PC-3 (cell line): ENCODE measurements around the gene CBX5.
"Not testable (repeated sequence)": the region's sequence is repeated elsewhere in the genome, so short reads cannot be mapped to it uniquely, and the experiment has no call there.

ENCODE experiments used
- EZH2 ChIP-seq: fragments of 300-600 bp; sonication (generic); IDR thresholded peaks from one replicate; pipeline ENCODE4 v1.6.1; 2017; ENCODE audit warnings: antibody characterized with exemption, mild to moderate bottlenecking, low read length; ENCODE audit not compliant: unreplicated experiment
- TF ChIP-seq, protein P1 (sequence below): fragments of 300-600 bp; sonication (generic); conservative IDR thresholded peaks from 2 replicates; pipeline ENCODE4 v1.5.1; 2017; ENCODE audit warnings: antibody characterized with exemption, low read depth, mild to moderate bottlenecking, low read length

DNA sequence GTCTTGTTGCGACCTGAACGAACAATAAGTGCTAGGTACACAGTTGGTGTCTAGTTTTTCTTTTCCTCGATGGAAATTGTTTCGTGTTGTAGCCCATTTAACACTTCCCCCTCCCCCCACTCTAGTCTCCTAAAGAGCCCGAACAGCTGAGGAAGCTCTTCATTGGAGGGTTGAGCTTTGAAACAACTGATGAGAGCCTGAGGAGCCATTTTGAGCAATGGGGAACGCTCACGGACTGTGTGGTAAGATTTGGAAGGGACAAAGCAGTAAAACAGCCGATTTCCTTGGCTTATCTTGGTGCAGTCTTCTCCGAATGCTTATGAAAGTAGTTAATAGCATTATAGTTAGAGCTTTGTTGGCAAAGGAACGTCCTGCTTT lies 1.3 kb upstream of the CBX5 start:
- TF ChIP-seq, protein P1, sequence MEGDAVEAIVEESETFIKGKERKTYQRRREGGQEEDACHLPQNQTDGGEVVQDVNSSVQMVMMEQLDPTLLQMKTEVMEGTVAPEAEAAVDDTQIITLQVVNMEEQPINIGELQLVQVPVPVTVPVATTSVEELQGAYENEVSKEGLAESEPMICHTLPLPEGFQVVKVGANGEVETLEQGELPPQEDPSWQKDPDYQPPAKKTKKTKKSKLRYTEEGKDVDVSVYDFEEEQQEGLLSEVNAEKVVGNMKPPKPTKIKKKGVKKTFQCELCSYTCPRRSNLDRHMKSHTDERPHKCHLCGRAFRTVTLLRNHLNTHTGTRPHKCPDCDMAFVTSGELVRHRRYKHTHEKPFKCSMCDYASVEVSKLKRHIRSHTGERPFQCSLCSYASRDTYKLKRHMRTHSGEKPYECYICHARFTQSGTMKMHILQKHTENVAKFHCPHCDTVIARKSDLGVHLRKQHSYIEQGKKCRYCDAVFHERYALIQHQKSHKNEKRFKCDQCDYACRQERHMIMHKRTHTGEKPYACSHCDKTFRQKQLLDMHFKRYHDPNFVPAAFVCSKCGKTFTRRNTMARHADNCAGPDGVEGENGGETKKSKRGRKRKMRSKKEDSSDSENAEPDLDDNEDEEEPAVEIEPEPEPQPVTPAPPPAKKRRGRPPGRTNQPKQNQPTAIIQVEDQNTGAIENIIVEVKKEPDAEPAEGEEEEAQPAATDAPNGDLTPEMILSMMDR: not testable (repeated sequence)
- not testable (repeated sequence) for TF ChIP-seq EZH2
